Placental epithelial cell (primary cell): ENCODE measurements around the gene LAMC1. TPM values are rescaled to one million over a fixed set of nuclear protein-coding genes. Genes with fewer than 3 reads are reported as not detected.

Source experiments
- small RNA-seq: library from RNA; depleted of rRNA; stranded (forward); fragments of <200 nt; gene quantifications from one replicate; pipeline ENCODE3, GENCODE V24; 2012
- total RNA-seq: library from RNA; depleted of rRNA; stranded (reverse); fragments of >200 nt; gene quantifications from 2 replicates; pipeline ENCODE4 v1.2.3, GENCODE V29; 2012

The LAMC1 gene
- 488 and 506 TPM in 2 replicates for total RNA-seq

DNA sequence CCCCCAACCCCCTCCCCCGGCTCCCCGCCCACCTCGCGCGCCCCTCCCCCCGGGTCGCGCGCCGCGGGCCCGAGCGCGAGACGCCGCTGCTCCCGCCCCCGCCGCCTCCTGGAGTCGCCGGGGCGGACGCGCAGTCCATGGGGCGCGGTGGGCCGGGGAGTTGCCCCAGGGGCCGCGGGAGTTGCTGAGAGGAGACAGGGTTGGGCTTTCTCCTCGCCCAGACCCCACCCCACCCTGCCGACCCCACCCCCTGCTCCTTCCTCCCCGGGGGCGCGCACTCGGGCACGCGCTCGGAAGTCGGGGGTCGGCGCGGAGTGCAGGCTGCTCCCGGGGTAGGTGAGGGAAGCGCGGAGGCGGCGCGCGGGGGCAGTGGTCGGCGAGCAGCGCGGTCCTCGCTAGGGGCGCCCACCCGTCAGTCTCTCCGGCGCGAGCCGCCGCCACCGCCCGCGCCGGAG lies at the start of gene LAMC1:
TSS of gene LAMC1 (plus strand) at position 275 of the 455 bp plus-strand sequence. CDS start 297 bp downstream, outside the sequence.

GRCh38 chr1:183185941-183186490 lies 162.8 kb downstream of the LAMC1 start, which contains the start of gene LAMC2:
TSS of gene LAMC2 (plus strand) at chr1:183186264. CDS start at chr1:183186353, 89 bp downstream.

Small RNA genes lying within 50 kb of the gene (small RNA-seq; reads per million reads assigned to genes)
- not detected for gene RNU6-41P

Other genes starting within 250 kb of the LAMC1 start
- 1.2 and 1.3 TPM in 2 replicates for gene NPL, start 233.6 kb upstream of the LAMC1 start, total RNA-seq
- gene DHX9, start 184.1 kb upstream of the LAMC1 start, total RNA-seq, result 104 and 144 TPM in 2 replicates
- 0.11 and 1.2 TPM in 2 replicates for gene SHCBP1L, start 70.3 kb upstream of the LAMC1 start, total RNA-seq
- gene LAMC2, start 162.8 kb downstream of the LAMC1 start, total RNA-seq, result 642 and 1,917 TPM in 2 replicates